IPS-NIHi11 (cell line): ENCODE measurements around the gene PRCD.
"Not testable (repeated sequence)": the region's sequence is repeated elsewhere in the genome, so short reads cannot be mapped to it uniquely, and the experiment has no call there.

Experiments used
- DNase-seq: peaks from one replicate; pipeline ENCODE4 v3.0.0; 2012; ENCODE audit warnings: mixed read lengths, low spot score

Gene PRCD

GRCh38 chr17:76556765-76557367 lies 17.0 kb downstream of the PRCD start:
- DNase-seq = no peak

- DNase-seq = peak; percentile 87
Observed at GRCh38 chr17:76557368-76558197, 17.7 kb downstream of the PRCD start.

- no peak for DNase-seq
Observed at GRCh38 chr17:76558198-76559095, 18.6 kb downstream of the PRCD start.

- not testable (repeated sequence) for DNase-seq
Observed at GRCh38 chr17:76559460-76559859, 19.6 kb downstream of the PRCD start.

GRCh38 chr17:76560036-76560876 lies 20.4 kb downstream of the PRCD start:
- no peak for DNase-seq

- DNase-seq = no peak
Observed at GRCh38 chr17:76560877-76561221, 21.0 kb downstream of the PRCD start.

- no peak for DNase-seq
Observed at GRCh38 chr17:76561332-76561731, 21.5 kb downstream of the PRCD start.

- no peak for DNase-seq
Observed at GRCh38 chr17:76561799-76562268, 22.0 kb downstream of the PRCD start.

GRCh38 chr17:76562734-76563148 lies 22.9 kb downstream of the PRCD start:
- no peak for DNase-seq

- not testable (repeated sequence) for DNase-seq
Observed at GRCh38 chr17:76563359-76563758, 23.5 kb downstream of the PRCD start.

GRCh38 chr17:76564991-76565727 lies 25.3 kb downstream of the PRCD start:
- DNase-seq = not testable (repeated sequence)

GRCh38 chr17:76565728-76566612 lies 26.1 kb downstream of the PRCD start:
- DNase-seq = no peak

- DNase-seq = no peak
Observed at GRCh38 chr17:76566613-76566943, 26.7 kb downstream of the PRCD start.

GRCh38 chr17:76566988-76567431 lies 27.2 kb downstream of the PRCD start:
- DNase-seq = no peak

- no peak for DNase-seq
Observed at GRCh38 chr17:76567634-76568432, 28.0 kb downstream of the PRCD start.

GRCh38 chr17:76568811-76569221 lies 29.0 kb downstream of the PRCD start:
- peak; percentile 55 for DNase-seq

- DNase-seq = peak; percentile 68
Observed at GRCh38 chr17:76569607-76570279, 29.9 kb downstream of the PRCD start.

GRCh38 chr17:76570457-76570856 lies 30.6 kb downstream of the PRCD start:
- no peak for DNase-seq
